HCT116 (cell line): Measurements from ENCODE around the gene DCP1B. TPM values are rescaled to one million over a fixed set of nuclear protein-coding genes. Genes with fewer than 3 reads are reported as not detected.

Source experiments
- ATAC-seq: fragments of 200-7000 bp; cut with Tn5 transposase; 2 replicates; pipeline ENCODE4 v1.9.1; 2020; ENCODE audit warnings: mild to moderate bottlenecking, moderate library complexity
- BruUV-seq: library from RNA; stranded (reverse); fragments of 400-500 nt; replicated peaks from 2 replicates; lab custom pipeline; 2021; lab: Mats Ljungman, UMichigan
- CTCF ChIA-PET: fragments of 300-600 bp; sonication (Branson Sonifier 250); formaldehyde crosslinking; loops from one replicate; lab custom pipeline; 2021; ENCODE audit warnings: antibody characterized with exemption; lab: Charles Lee
- POLR2A ChIA-PET: fragments of 300-600, 350-600 bp; sonication (Branson Sonifier 250); formaldehyde crosslinking; loops from one replicate; lab custom pipeline; 2021; ENCODE audit warnings: antibody characterized with exemption; lab: Charles Lee
- RAD21 ChIA-PET, 2 experiments: fragments of 300-600 bp; sonication (Branson Sonifier 250); formaldehyde crosslinking; loops; one replicate each; lab custom pipeline; 2023; ENCODE audit warnings: low total read pairs in 2 of 2; ENCODE audit not compliant: uncharacterized antibody in 2 of 2, unreplicated experiment in 2 of 2, low non-redundant PET in 1 of 2; lab: Charles Lee
- DNase-seq: peaks from one replicate; pipeline ENCODE4 v3.0.0-alpha.2; 2010; ENCODE audit warnings: low read depth, low spot score
- H2AFZ ChIP-seq: fragments of 200-600 bp; shearing (Covaris generic), sonication (generic); 2 replicates; pipeline ENCODE4 v1.6.1; 2017; ENCODE audit warnings: low read depth, mixed run types, mixed read lengths, antibody characterized with exemption, low read length; ENCODE audit not compliant: poor library complexity, severe bottlenecking
- H3K27ac ChIP-seq: 2 replicates; pipeline ENCODE4 v1.5.1; 2012; ENCODE audit warnings: low read depth, low read length
- H3K27me3 ChIP-seq: fragments of 200-600 bp; sonication (generic); 2 replicates; pipeline ENCODE4 v1.6.1; 2016; ENCODE audit warnings: mixed run types, low read length, mixed read lengths; ENCODE audit not compliant: insufficient read depth
- H3K36me3 ChIP-seq, 2 experiments: fragments of 200-500 bp in 1 of 2; fragments of 200-600 bp in 1 of 2; sonication (Bioruptor generic) in 1 of 2; sonication (generic) in 1 of 2; 2 replicates each; pipeline versions ENCODE4 v1.5.1 to v1.6.1; 2014 to 2016; ENCODE audit warnings: low read length in 2 of 2, inconsistent platforms in 1 of 2, mixed read lengths in 1 of 2, mixed run types in 1 of 2; ENCODE audit not compliant: insufficient read depth in 2 of 2, control insufficient read depth in 1 of 2
- H3K4me1 ChIP-seq, 2 experiments: fragments of 200-600 bp in 1 of 2; sonication (generic) in 1 of 2; 2 replicates each; pipeline versions ENCODE4 v1.5.1 to v1.6.1; 2012 to 2017; ENCODE audit warnings: low read length in 2 of 2, inconsistent platforms in 1 of 2, mild to moderate bottlenecking in 1 of 2, mixed read lengths in 1 of 2, mixed run types in 1 of 2, moderate library complexity in 1 of 2; ENCODE audit not compliant: insufficient read depth in 2 of 2, control insufficient read depth in 1 of 2
- H3K4me2 ChIP-seq: fragments of 200-600 bp; sonication (generic); 2 replicates; pipeline ENCODE4 v1.6.1; 2017; ENCODE audit warnings: mixed run types, low read length, mixed read lengths
- H3K4me3 ChIP-seq, 2 experiments: fragments of 200-600 bp in 1 of 2; sonication (generic) in 1 of 2; replicated peaks in 1 of 2; 2 replicates each; pipeline ENCODE4 v1.5.1; 2011 to 2016; ENCODE audit warnings: low read length in 2 of 2, control low read depth in 1 of 2, low read depth in 1 of 2, mild to moderate bottlenecking in 1 of 2, mixed read lengths in 1 of 2, mixed run types in 1 of 2
- H3K79me2 ChIP-seq: fragments of 200-600 bp; sonication (generic); 2 replicates; pipeline ENCODE4 v1.6.1; 2017; ENCODE audit warnings: mild to moderate bottlenecking, mixed run types, low read length, moderate library complexity, mixed read lengths; ENCODE audit not compliant: insufficient read depth
- H3K9ac ChIP-seq: fragments of 200-600 bp; sonication (generic); 2 replicates; pipeline ENCODE4 v1.6.1; 2016; ENCODE audit warnings: low read length, mixed read lengths
- H3K9me2 ChIP-seq: fragments of 200-600 bp; sonication (generic), shearing (Covaris generic); 2 replicates; pipeline ENCODE4 v1.6.1; 2017; ENCODE audit warnings: mixed run types, mild to moderate bottlenecking, moderate library complexity; ENCODE audit not compliant: insufficient read depth
- H3K9me3 ChIP-seq, 2 experiments: fragments of 200-500 bp in 1 of 2; fragments of 200-600 bp in 1 of 2; sonication (Bioruptor generic) in 1 of 2; sonication (generic) in 1 of 2; 2 replicates each; pipeline ENCODE4 v1.6.1; 2014 to 2017; ENCODE audit warnings: low read length in 2 of 2, mixed read lengths in 2 of 2, inconsistent platforms in 1 of 2, low read depth in 1 of 2, mild to moderate bottlenecking in 1 of 2, mixed run types in 1 of 2, moderate library complexity in 1 of 2; ENCODE audit not compliant: control insufficient read depth in 1 of 2, insufficient read depth in 1 of 2
- H4K20me1 ChIP-seq: fragments of 200-600 bp; sonication (generic), shearing (Covaris generic); 2 replicates; pipeline ENCODE4 v1.6.1; 2017; ENCODE audit warnings: mixed run types, mild to moderate bottlenecking, moderate library complexity; ENCODE audit not compliant: insufficient read depth
- CBX3 ChIP-seq: IDR thresholded peaks from 2 replicates; pipeline ENCODE4 v1.6.1; 2012; ENCODE audit warnings: low read depth
- CEBPB ChIP-seq: IDR thresholded peaks from 2 replicates; pipeline ENCODE4 v1.6.1; 2012; ENCODE audit warnings: low read depth
- EGR1 ChIP-seq: IDR thresholded peaks from 2 replicates; pipeline ENCODE4 v1.6.1; 2012; ENCODE audit warnings: low read depth
- ELF1 ChIP-seq: IDR thresholded peaks from 2 replicates; pipeline ENCODE4 v1.6.1; 2012; ENCODE audit warnings: low read depth, borderline replicate concordance
- FOSL1 ChIP-seq: IDR thresholded peaks from 2 replicates; pipeline ENCODE4 v1.6.1; 2012; ENCODE audit warnings: low read depth
- JUND ChIP-seq: IDR thresholded peaks from 2 replicates; pipeline ENCODE4 v1.6.1; 2012
- POLR2A ChIP-seq: IDR thresholded peaks from 2 replicates; pipeline ENCODE4 v1.7.0; 2011; ENCODE audit warnings: borderline replicate concordance; ENCODE audit not compliant: insufficient read depth, insufficient read length; ENCODE audit errors: extremely low read depth
- POLR2AphosphoS5 ChIP-seq: IDR thresholded peaks from 2 replicates; pipeline ENCODE4 v1.6.1; 2011; ENCODE audit warnings: mild to moderate bottlenecking, low read depth, low read length, moderate library complexity
- SP1 ChIP-seq: IDR thresholded peaks from 2 replicates; pipeline ENCODE4 v1.6.1; 2012; ENCODE audit warnings: low read depth
- TCF7L2 ChIP-seq: IDR thresholded peaks from 2 replicates; pipeline ENCODE4 v1.7.0; 2011; ENCODE audit warnings: borderline replicate concordance, inconsistent platforms; ENCODE audit not compliant: insufficient read depth, insufficient read length; ENCODE audit errors: extremely low read depth
- intact Hi-C: fragments of 100-400 bp; cut with micrococcal nuclease; formaldehyde crosslinking; loops from 2 replicates; pipeline ENCODE4 v1.10.0; 2022
- total RNA-seq: library from RNA; stranded (reverse); gene quantifications from one replicate; pipeline ENCODE4 v1.2.1, GENCODE V29; 2021; ENCODE audit not compliant: unreplicated experiment
- TF ChIP-seq, protein P1 (sequence below): IDR thresholded peaks from 2 replicates; pipeline ENCODE4 v1.6.1; 2012

The DCP1B gene
- total RNA-seq, 1 experiment from 2014 or later = 13.8 TPM

GRCh38 chr12:2049604-2050540 is 45.6 kb upstream of the DCP1B start:
- ChIA-PET CTCF (no interaction called here), RAD21 (no interaction called here), POLR2A (no interaction called here)
- peaks cover 21% of the 10 kb centered on the region for H3K27me3 ChIP-seq
- no peak overlapping the region for H3K9ac ChIP-seq
- no peaks in the 10 kb centered on the region for H3K9me2 ChIP-seq
- H3K36me3 ChIP-seq = no peaks in the 10 kb centered on the region
- TF ChIP-seq TCF7L2 (no peak), SP1 (no peak), EGR1 (no peak), CBX3 (no peak), FOSL1 (no peak), ELF1 (no peak), CEBPB (no peak), POLR2A (no peak), JUND (no peak)
- no peak for ATAC-seq
- no peak overlapping the region for H3K4me2 ChIP-seq
- no peak overlapping the region for H2AFZ ChIP-seq
- H3K4me1 ChIP-seq = no peaks in the 10 kb centered on the region
- H3K9me3 ChIP-seq = no peaks in the 10 kb centered on the region
- no TSS peak for BruUV-seq
- DNase-seq = no peak
- intact Hi-C loops = no loop called here
- no peak overlapping the region for H3K4me3 ChIP-seq
- H3K27ac ChIP-seq = no peak overlapping the region
- no peaks in the 10 kb centered on the region for H4K20me1 ChIP-seq
- no peaks in the 10 kb centered on the region for H3K79me2 ChIP-seq

DNA sequence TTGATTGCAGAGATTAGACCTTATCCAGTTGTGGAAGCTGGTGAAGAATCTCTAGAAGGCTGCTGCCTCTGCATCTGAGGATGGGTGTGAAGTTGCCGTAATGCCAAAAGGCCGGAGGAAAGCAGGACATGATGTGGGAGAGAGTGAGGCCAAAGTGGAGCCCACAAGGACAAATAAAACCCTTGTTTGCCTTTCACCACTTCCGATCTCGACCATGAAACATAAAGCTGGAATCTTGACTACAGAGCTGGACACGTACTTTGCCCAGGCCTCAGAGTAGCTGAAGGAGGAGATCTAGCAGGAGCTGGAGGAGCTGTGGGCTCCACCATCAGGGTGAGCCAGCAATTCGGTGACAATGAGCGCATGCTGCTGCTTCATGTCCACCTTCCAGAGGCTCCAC is 43.5 kb upstream of the DCP1B start:
- Histone ChIP-seq H3K4me2 (no peak overlapping the region), H3K4me3 (no peak overlapping the region), H3K9ac (no peak overlapping the region), H3K27me3 (peaks cover 14% of the 10 kb centered on the region), H3K36me3 (no peaks in the 10 kb centered on the region), H2AFZ (no peak overlapping the region), H3K9me3 (no peaks in the 10 kb centered on the region), H4K20me1 (no peaks in the 10 kb centered on the region), H3K4me1 (no peaks in the 10 kb centered on the region), H3K79me2 (no peaks in the 10 kb centered on the region), H3K27ac (no peak overlapping the region), H3K9me2 (no peaks in the 10 kb centered on the region)
- no TSS peak for BruUV-seq
- ATAC-seq (no peak), DNase-seq (no peak)
- ChIA-PET POLR2A (no interaction called here), RAD21 (no interaction called here), CTCF (no interaction called here)
- intact Hi-C loops = no loop called here
- TF ChIP-seq, protein P1, sequence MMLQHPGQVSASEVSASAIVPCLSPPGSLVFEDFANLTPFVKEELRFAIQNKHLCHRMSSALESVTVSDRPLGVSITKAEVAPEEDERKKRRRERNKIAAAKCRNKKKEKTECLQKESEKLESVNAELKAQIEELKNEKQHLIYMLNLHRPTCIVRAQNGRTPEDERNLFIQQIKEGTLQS = no peak
- TF ChIP-seq POLR2AphosphoS5 = no peak
- TF ChIP-seq CBX3 = no peak
